GM23338 (cell line): ENCODE measurements around the gene STK33. TPM values are rescaled to one million over a fixed set of nuclear protein-coding genes. Genes with fewer than 3 reads are reported as not detected.

ENCODE experiments used
- ATAC-seq: fragments of 200-7000 bp; cut with Tn5 transposase; 3 replicates; pipeline ENCODE4 v1.9.1; 2020
- DNase-seq: peaks from one replicate; pipeline ENCODE4 v3.0.0-alpha.2; 2015; ENCODE audit warnings: low spot score
- H2AFZ ChIP-seq: fragments of 200-600 bp; sonication (generic); 2 replicates; pipeline ENCODE4 v1.8.0; 2016; ENCODE audit warnings: antibody characterized with exemption, mild to moderate bottlenecking, moderate library complexity
- H3F3A ChIP-seq: fragments of 200-600 bp; sonication (generic); replicated peaks from 2 replicates; pipeline ENCODE4 v1.8.0; 2017; ENCODE audit warnings: antibody characterized with exemption, mixed run types, low read depth
- H3K27ac ChIP-seq: fragments of 200-600 bp; sonication (generic); 2 replicates; pipeline ENCODE4 v1.6.1; 2016; ENCODE audit warnings: low read depth
- H3K27me3 ChIP-seq: fragments of 200-600 bp; sonication (generic); 2 replicates; pipeline ENCODE4 v1.8.0; 2016; ENCODE audit warnings: mild to moderate bottlenecking, mixed run types, moderate library complexity; ENCODE audit not compliant: insufficient read depth
- H3K36me3 ChIP-seq: fragments of 200-600 bp; sonication (generic); 2 replicates; pipeline ENCODE4 v1.8.0; 2016; ENCODE audit warnings: mild to moderate bottlenecking; ENCODE audit not compliant: insufficient read depth
- H3K4me1 ChIP-seq: fragments of 200-600 bp; sonication (generic); 2 replicates; pipeline ENCODE4 v1.8.0; 2016; ENCODE audit warnings: mild to moderate bottlenecking, moderate library complexity; ENCODE audit not compliant: insufficient read depth
- H3K4me2 ChIP-seq: fragments of 200-600 bp; sonication (generic); 2 replicates; pipeline ENCODE4 v1.7.1; 2017; ENCODE audit warnings: mixed run types
- H3K4me3 ChIP-seq: fragments of 200-600 bp; sonication (generic); 2 replicates; pipeline ENCODE4 v1.6.1; 2016; ENCODE audit warnings: mixed run types
- H3K79me2 ChIP-seq: fragments of 200-600 bp; sonication (generic); replicated peaks from 2 replicates; pipeline ENCODE4 v1.8.0; 2017; ENCODE audit warnings: mild to moderate bottlenecking; ENCODE audit not compliant: insufficient read depth
- H3K9me2 ChIP-seq: fragments of 200-600 bp; sonication (generic); 2 replicates; pipeline ENCODE4 v1.8.0; 2017; ENCODE audit not compliant: insufficient read depth
- H4K20me1 ChIP-seq: fragments of 200-600 bp; sonication (generic); replicated peaks from 2 replicates; pipeline ENCODE4 v1.8.0; 2017; ENCODE audit warnings: mild to moderate bottlenecking; ENCODE audit not compliant: insufficient read depth
- H3K27ac Mint-ChIP-seq: 2 replicates; pipeline ENCODE4 v1.8.0; 2020; ENCODE audit warnings: inconsistent platforms, mild to moderate bottlenecking, moderate library complexity, mixed read lengths
- H3K27me3 Mint-ChIP-seq: 3 replicates; pipeline ENCODE4 v1.8.0; 2022; ENCODE audit warnings: low read depth, mild to moderate bottlenecking, moderate library complexity, mixed read lengths, inconsistent platforms; ENCODE audit not compliant: insufficient read depth, poor library complexity
- H3K36me3 Mint-ChIP-seq: 3 replicates; pipeline ENCODE4 v1.8.0; 2021; ENCODE audit warnings: low read depth, mild to moderate bottlenecking, inconsistent platforms, moderate library complexity, mixed read lengths
- H3K4me1 Mint-ChIP-seq: 3 replicates; pipeline ENCODE4 v1.8.0; 2020; ENCODE audit warnings: mild to moderate bottlenecking, inconsistent platforms, mixed read lengths
- H3K4me3 Mint-ChIP-seq: 3 replicates; pipeline ENCODE4 v1.8.0; 2021; ENCODE audit warnings: moderate library complexity, mild to moderate bottlenecking, inconsistent platforms, mixed read lengths
- H3K9me3 Mint-ChIP-seq: 3 replicates; pipeline ENCODE4 v1.8.0; 2020; ENCODE audit warnings: moderate library complexity, mild to moderate bottlenecking, inconsistent platforms, mixed read lengths
- ETS1 ChIP-seq: IDR thresholded peaks from 2 replicates; pipeline ENCODE4 v1.6.1; 2016; ENCODE audit warnings: antibody characterized with exemption
- EZH2phosphoT487 ChIP-seq: fragments of 200-600 bp; sonication (generic); IDR thresholded peaks from one replicate; pipeline ENCODE4 v1.8.1; 2018; ENCODE audit warnings: antibody characterized with exemption; ENCODE audit not compliant: unreplicated experiment
- REST ChIP-seq: IDR thresholded peaks from one replicate; pipeline ENCODE4 v1.6.1; 2018; ENCODE audit warnings: antibody characterized with exemption; ENCODE audit not compliant: unreplicated experiment
- ZNF114 ChIP-seq: fragments of 250-450 bp; sonication (Bioruptor Pico); IDR thresholded peaks from 2 replicates; pipeline ENCODE4 v1.5.0; 2020; ENCODE audit warnings: mild to moderate bottlenecking, moderate library complexity
- ZNF462 ChIP-seq: fragments of 250-450 bp; sonication (Bioruptor Pico); IDR thresholded peaks from 2 replicates; pipeline ENCODE4 v1.5.0; 2020; ENCODE audit warnings: mild to moderate bottlenecking, moderate library complexity
- polyA plus RNA-seq: library from polyadenylated mRNA; unstranded; fragments of >200 nt; fragmentation: Nextera tagmentation; extraction: Ambion mirVana; gene quantifications from 2 replicates; pipeline ENCODE4 v1.2.1, GENCODE V29; 2016
- total RNA-seq: library from RNA; depleted of rRNA; stranded (reverse); fragments of >200 nt; shearing (Covaris generic); gene quantifications from 2 replicates; pipeline ENCODE4 v1.2.3, GENCODE V29; 2014

Gene STK33
- total and polyA plus RNA-seq, 2 experiments from 2014 or later: 17.2 to 18.2 TPM

- Histone ChIP-seq H3K79me2 (no peaks in the 10 kb centered on the region), H3K4me3 (no peak overlapping the region), H3K27me3 (no peaks in the 10 kb centered on the region), H3F3A (no peaks in the 10 kb centered on the region), H3K27ac (no peak overlapping the region), H2AFZ (no peak overlapping the region), H3K36me3 (no peaks in the 10 kb centered on the region), H3K9me2 (no peaks in the 10 kb centered on the region), H3K4me2 (no peak overlapping the region), H3K4me1 (no peaks in the 10 kb centered on the region), H4K20me1 (no peaks in the 10 kb centered on the region)
- ATAC-seq (no peak), DNase-seq (no peak)
- no peaks in the 10 kb centered on the region for H3K27me3 Mint-ChIP-seq
- H3K4me3 Mint-ChIP-seq: no peak overlapping the region
- no peak for TF ChIP-seq ETS1
- TF ChIP-seq ZNF462: no peak
- TF ChIP-seq REST: peak; percentile 77
- TF ChIP-seq EZH2phosphoT487: no peak
- TF ChIP-seq ZNF114 (CRISPR knock-in tag): no peak
- H3K4me1 Mint-ChIP-seq: no peaks in the 10 kb centered on the region
- H3K27ac Mint-ChIP-seq: no peak overlapping the region
- H3K36me3 Mint-ChIP-seq: peaks cover 11% of the 10 kb centered on the region; the same call in 2 of the 3 replicates
- H3K9me3 Mint-ChIP-seq: peaks cover 18% of the 10 kb centered on the region; the same call in 2 of the 3 replicates
Observed at GRCh38 chr11:8403310-8403709, 190.7 kb downstream of the STK33 start.
